SK-N-SH treated with all-trans-retinoic acid at 6 μM for 48 hours (cell line): ENCODE results near the gene BRD3.

Experiments
- ARNTL ChIP-seq: fragments of 450-650 bp; formaldehyde crosslinking; IDR thresholded peaks from 2 replicates; pipeline ENCODE4 v1.5.0; 2020; ENCODE audit warnings: low read depth, mild to moderate bottlenecking, moderate library complexity, borderline replicate concordance
- CREB5 ChIP-seq: fragments of 250-450 bp; sonication (Bioruptor Pico); IDR thresholded peaks from 2 replicates; pipeline ENCODE4 v1.5.1; 2020; ENCODE audit warnings: low read depth, mild to moderate bottlenecking, moderate library complexity
- ESRRG ChIP-seq: fragments of 250-450 bp; sonication (Bioruptor Pico); IDR thresholded peaks from 2 replicates; pipeline ENCODE4 v1.6.1; 2021; ENCODE audit warnings: mild to moderate bottlenecking
- POU6F1 ChIP-seq: fragments of 250-450 bp; sonication (Bioruptor Pico); IDR thresholded peaks from 2 replicates; pipeline ENCODE4 v1.8.0; 2021; ENCODE audit warnings: low read depth, mild to moderate bottlenecking, moderate library complexity, borderline replicate concordance
- RARB ChIP-seq: fragments of 250-450 bp; sonication (Bioruptor Pico); IDR thresholded peaks from 2 replicates; pipeline ENCODE4 v1.8.0; 2021; ENCODE audit warnings: mild to moderate bottlenecking, moderate library complexity

- TF ChIP-seq ARNTL: no peak
- TF ChIP-seq ESRRG (CRISPR knock-in tag): no peak
- TF ChIP-seq RARB: no peak
- no peak for TF ChIP-seq POU6F1
- no peak for TF ChIP-seq CREB5
Observed at GRCh38 chr9:133992780-133993634, 74.8 kb downstream of the BRD3 start.
